Thoracic aorta (tissue), 2 donors: ENCODE results near the gene OTOP3. TPM values are rescaled to one million over a fixed set of nuclear protein-coding genes. Genes with fewer than 3 reads are reported as not detected.

Experiments used
- ATAC-seq: fragments of 150-250 bp; one replicate; pipeline ENCODE4 v1.8.0; 2017; ENCODE audit warnings: low read depth; ENCODE audit not compliant: insufficient number of reproducible peaks, low FRiP score
- DNase-seq: peaks from one replicate; pipeline ENCODE4 v3.0.0-alpha.2; 2020; ENCODE audit warnings: low spot score
- H3K27ac ChIP-seq, 2 donors: fragments of 200-600 bp; sonication (generic); 1 replicate in 1 of 2; 2 replicates in 1 of 2; pipeline ENCODE4 v1.5.1; 2016; ENCODE audit warnings: mild to moderate bottlenecking in 2 of 2, moderate library complexity in 2 of 2
- H3K27me3 ChIP-seq: fragments of 200-600 bp; sonication (generic); replicated peaks from 2 replicates; pipeline ENCODE4 v1.6.0; 2016; ENCODE audit warnings: mild to moderate bottlenecking; ENCODE audit not compliant: insufficient read depth
- H3K36me3 ChIP-seq: fragments of 200-600 bp; sonication (generic); one replicate; pipeline ENCODE4 v1.5.1; 2016
- H3K4me1 ChIP-seq, 2 donors: fragments of 200-600 bp; sonication (generic); 1 replicate in 1 of 2; 2 replicates in 1 of 2; pipeline versions ENCODE4 v1.5.1 to v1.6.0; 2016; ENCODE audit warnings: low read depth in 2 of 2, mild to moderate bottlenecking in 1 of 2; ENCODE audit not compliant: control insufficient read depth in 1 of 2
- H3K4me3 ChIP-seq: fragments of 200-600 bp; sonication (generic); 2 replicates; pipeline ENCODE4 v1.5.1; 2016; ENCODE audit warnings: mild to moderate bottlenecking
- H3K9me3 ChIP-seq: fragments of 200-600 bp; sonication (generic); 2 replicates; pipeline ENCODE4 v1.5.1; 2016
- CTCF ChIP-seq: fragments of 200-600 bp; sonication (generic); IDR thresholded peaks from one replicate; pipeline ENCODE4 v1.5.1; 2019; ENCODE audit warnings: antibody characterized with exemption
- total RNA-seq, 2 donors: library from RNA; depleted of rRNA; stranded (reverse); fragments of >200 nt; gene quantifications; one replicate each; pipeline versions ENCODE4 v1.1.0 to v1.2.3, GENCODE V29; 2016

OTOP3 gene
- total RNA-seq, 2 donors from 2014 or later: not detected

DNA sequence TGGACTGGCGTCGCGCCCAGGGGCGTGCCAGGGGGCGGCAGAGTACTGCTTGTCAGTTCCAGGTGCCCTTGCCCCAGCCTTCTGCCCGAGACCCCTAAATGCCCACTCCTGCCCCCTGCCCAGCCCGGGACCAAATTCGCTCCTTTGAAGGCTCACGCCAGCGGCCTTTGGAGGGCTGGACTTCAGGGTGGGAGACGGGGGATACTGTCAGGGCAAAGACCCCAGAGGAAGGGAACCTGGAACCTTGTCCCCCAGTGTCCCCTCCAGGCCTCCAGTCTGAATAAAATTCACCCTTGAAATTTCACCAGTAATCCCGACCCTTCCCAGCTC lies 737 bp downstream of the OTOP3 start:
- no peaks in the 10 kb centered on the region for H3K9me3 ChIP-seq
- DNase-seq (no peak), ATAC-seq (no peak)
- H3K4me3 ChIP-seq: no peak overlapping the region
- no peak overlapping the region for H3K27ac ChIP-seq
- H3K4me1 ChIP-seq: peaks cover 0 to 12% of the 10 kb centered on the region in 2 donors
- no peaks in the 10 kb centered on the region for H3K27me3 ChIP-seq
- no peak for TF ChIP-seq CTCF
- no peaks in the 10 kb centered on the region for H3K36me3 ChIP-seq

- DNase-seq (no peak), ATAC-seq (no peak)
- no peaks in the 10 kb centered on the region for H3K9me3 ChIP-seq
- TF ChIP-seq CTCF: no peak
- H3K4me3 ChIP-seq: no peak overlapping the region
- no peaks in the 10 kb centered on the region for H3K36me3 ChIP-seq
- peaks cover 0 to 12% of the 10 kb centered on the region in 2 donors for H3K4me1 ChIP-seq
- no peaks in the 10 kb centered on the region for H3K27me3 ChIP-seq
- H3K27ac ChIP-seq: no peak overlapping the region
These were observed 1.7 kb downstream of the OTOP3 start for GRCh38 chr17:74937064-74938051.

- no peak overlapping the region for H3K4me3 ChIP-seq
- ATAC-seq: no peak
- H3K4me1 ChIP-seq: peaks cover 0 to 12% of the 10 kb centered on the region in 2 donors
- no peak for DNase-seq
- H3K36me3 ChIP-seq: no peaks in the 10 kb centered on the region
- H3K27me3 ChIP-seq: no peaks in the 10 kb centered on the region
- no peak overlapping the region for H3K27ac ChIP-seq
- no peak for TF ChIP-seq CTCF
- no peaks in the 10 kb centered on the region for H3K9me3 ChIP-seq
These were observed 2.7 kb downstream of the OTOP3 start for GRCh38 chr17:74938194-74938950.

GRCh38 chr17:74939534-74939933 lies 3.8 kb downstream of the OTOP3 start:
- Histone ChIP-seq H3K9me3 (no peaks in the 10 kb centered on the region), H3K4me1 (peaks cover 0 to 12% of the 10 kb centered on the region in 2 donors), H3K27me3 (no peaks in the 10 kb centered on the region), H3K36me3 (no peaks in the 10 kb centered on the region), H3K27ac (no peak overlapping the region), H3K4me3 (no peak overlapping the region)
- DNase-seq (no peak), ATAC-seq (no peak)
- no peak for TF ChIP-seq CTCF

- H3K36me3 ChIP-seq: no peaks in the 10 kb centered on the region
- no peak overlapping the region for H3K4me3 ChIP-seq
- no peaks in the 10 kb centered on the region for H3K9me3 ChIP-seq
- H3K27me3 ChIP-seq: no peaks in the 10 kb centered on the region
- no peak for TF ChIP-seq CTCF
- H3K27ac ChIP-seq: no peak overlapping the region
- DNase-seq: no peak
- ATAC-seq: no peak
- peaks cover 0 to 2% of the 10 kb centered on the region in 2 donors for H3K4me1 ChIP-seq
These were observed 5.5 kb downstream of the OTOP3 start for GRCh38 chr17:74941128-74941725.
